GM19099 (cell line): Measurements from ENCODE around the gene CCNDBP1.

Experiments used
- POLR2A ChIP-seq: IDR thresholded peaks from 3 replicates; pipeline ENCODE4 v1.6.1; 2011; ENCODE audit warnings: low read depth; ENCODE audit not compliant: insufficient read length; ENCODE audit errors: extremely low read depth

Gene CCNDBP1

GRCh38 chr15:43187544-43188155, 2.4 kb downstream of the CCNDBP1 start:
- no peak for TF ChIP-seq POLR2A

GRCh38 chr15:43189296-43189695, 4.1 kb downstream of the CCNDBP1 start:
- no peak for TF ChIP-seq POLR2A

- TF ChIP-seq POLR2A: no peak
Measured at GRCh38 chr15:43190178-43190577, 5.0 kb downstream of the CCNDBP1 start.

GRCh38 chr15:43193710-43194109, 8.5 kb downstream of the CCNDBP1 start:
- TF ChIP-seq POLR2A: no peak

- no peak for TF ChIP-seq POLR2A
Measured at GRCh38 chr15:43194795-43195194, 9.6 kb downstream of the CCNDBP1 start.

GRCh38 chr15:43196760-43197548, 11.8 kb downstream of the CCNDBP1 start:
- no peak for TF ChIP-seq POLR2A

GRCh38 chr15:43198992-43199391, 13.8 kb downstream of the CCNDBP1 start:
- no peak for TF ChIP-seq POLR2A

GRCh38 chr15:43199945-43200488, 14.8 kb downstream of the CCNDBP1 start:
- no peak for TF ChIP-seq POLR2A

GRCh38 chr15:43204016-43204901, 19.1 kb downstream of the CCNDBP1 start:
- TF ChIP-seq POLR2A: no peak

- TF ChIP-seq POLR2A: no peak
Measured at GRCh38 chr15:43206054-43206453, 20.9 kb downstream of the CCNDBP1 start.

- no peak for TF ChIP-seq POLR2A
Measured at GRCh38 chr15:43207024-43207423, 21.8 kb downstream of the CCNDBP1 start.

- TF ChIP-seq POLR2A: no peak
Measured at GRCh38 chr15:43208052-43209002, 23.1 kb downstream of the CCNDBP1 start.

- TF ChIP-seq POLR2A: no peak
Measured at GRCh38 chr15:43209059-43209824, 24.0 kb downstream of the CCNDBP1 start.

GRCh38 chr15:43210172-43210745, 25.1 kb downstream of the CCNDBP1 start:
- TF ChIP-seq POLR2A: no peak

- TF ChIP-seq POLR2A: no peak
Measured at GRCh38 chr15:43210807-43211206, 25.6 kb downstream of the CCNDBP1 start.
